ELR (cell line): ENCODE measurements around the gene PEA15.

Experiments
- DNase-seq: peaks from one replicate; pipeline ENCODE4 v3.0.0-alpha.2; 2015; ENCODE audit warnings: low read depth

The PEA15 gene

DNA sequence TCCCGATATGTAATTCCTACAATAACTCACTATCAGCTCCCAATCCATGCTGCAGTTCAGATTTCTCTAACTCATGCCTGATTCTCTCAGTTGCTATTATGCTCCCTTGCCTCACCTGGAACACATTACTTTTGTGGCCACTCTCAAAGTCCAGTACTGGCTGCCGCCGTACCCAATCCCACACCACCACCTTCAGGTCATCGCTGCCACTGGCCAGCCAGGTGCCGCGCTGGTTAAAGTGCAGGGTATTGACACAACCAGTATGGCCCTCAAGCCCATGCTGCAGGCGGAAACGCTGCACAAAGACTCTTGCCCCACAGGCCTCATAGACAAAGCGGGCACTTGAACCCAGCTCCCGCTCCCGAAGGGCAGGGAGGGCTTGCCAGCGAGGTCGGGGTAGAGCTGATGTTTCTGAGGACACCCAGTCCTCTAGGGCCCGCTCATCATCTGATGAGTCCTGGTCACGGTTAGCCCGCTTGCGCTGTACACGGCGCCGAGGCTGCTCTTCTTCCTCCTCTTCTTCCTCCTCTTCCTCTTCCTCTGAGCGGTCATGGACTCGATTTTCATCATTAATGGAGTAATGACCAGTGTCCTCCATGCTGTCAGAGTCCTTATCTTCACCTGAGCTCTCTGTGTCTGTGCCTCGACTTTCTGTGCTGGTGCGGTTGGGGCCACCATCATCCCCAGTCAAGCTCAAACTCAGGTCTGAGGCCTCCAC is 34.6 kb downstream of the PEA15 start:
- no peak for DNase-seq

DNA sequence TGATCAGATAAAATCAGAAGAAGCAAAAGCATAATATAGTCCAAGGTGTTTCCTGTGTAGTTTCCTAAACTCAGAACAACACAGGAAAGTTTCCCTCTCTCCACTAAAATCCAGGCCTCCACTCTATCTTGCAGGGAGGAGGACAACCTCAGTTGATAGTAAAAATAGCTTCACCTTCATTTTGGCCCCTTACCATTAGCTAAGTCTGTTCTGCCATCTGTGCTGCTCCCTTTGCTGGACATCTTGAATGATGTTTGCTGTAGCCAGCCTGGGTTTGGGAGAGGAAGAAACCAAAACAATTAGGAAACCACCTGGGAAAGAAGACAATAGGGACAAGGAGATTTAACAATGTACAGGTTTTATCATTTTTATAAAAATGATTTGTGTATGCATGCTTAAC is 38.6 kb downstream of the PEA15 start:
- no peak for DNase-seq

DNA sequence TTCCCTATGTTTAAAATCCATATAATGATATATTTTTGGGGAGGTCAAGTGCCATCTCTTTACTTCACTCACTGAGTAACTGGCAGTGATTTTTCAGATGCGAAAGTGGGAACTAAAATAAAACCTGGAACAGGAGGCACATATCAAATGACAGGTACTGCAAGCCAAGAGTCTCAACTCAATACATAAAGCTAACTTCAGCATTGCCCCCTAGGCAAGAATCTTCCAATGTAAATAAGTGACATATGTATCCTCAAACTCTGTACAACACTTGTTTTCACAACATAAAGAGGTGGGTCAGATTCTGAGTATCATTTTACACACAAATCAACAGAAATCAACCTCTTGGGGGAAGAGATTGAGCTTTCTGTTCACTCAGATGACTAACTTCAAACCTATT is 39.0 kb downstream of the PEA15 start:
- DNase-seq = no peak

DNA sequence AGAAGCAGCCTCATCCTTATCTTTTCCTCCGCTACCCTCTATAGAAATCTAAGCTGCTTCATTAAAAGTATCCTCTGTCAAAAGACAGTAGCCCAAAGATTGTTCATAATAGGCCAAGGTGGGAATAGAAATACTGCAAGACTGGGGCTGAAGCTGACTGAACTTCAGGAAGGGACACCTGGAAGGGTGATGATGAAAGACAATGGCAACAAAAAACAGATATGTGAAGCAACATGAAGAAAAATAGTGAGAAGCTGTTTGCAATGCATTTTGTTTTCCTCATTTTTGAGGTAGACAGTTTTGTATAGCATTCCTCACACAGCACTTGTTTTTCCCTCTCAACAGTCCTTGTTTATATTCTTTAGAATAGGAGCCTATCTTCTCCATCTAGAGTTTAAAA is 40.2 kb downstream of the PEA15 start:
- DNase-seq = no peak

DNA sequence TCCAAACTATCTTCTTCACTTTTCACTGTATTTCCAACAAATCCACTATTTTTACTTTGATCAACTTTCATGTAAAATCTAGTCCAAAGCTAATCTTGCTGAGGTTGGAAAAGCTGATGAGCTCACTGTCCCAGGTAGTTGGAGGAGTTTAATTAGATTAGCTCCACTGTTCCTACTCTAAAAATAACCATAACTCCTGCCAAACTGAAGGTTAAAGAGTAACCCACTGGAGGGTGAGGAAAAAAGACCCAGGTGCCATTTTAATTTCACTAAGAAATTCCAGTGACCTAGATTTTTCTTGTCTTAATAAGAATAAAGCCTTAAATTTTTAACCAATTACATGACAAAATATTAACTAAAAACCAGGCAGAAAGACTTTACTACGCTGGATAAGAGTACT is 41.9 kb downstream of the PEA15 start:
- no peak for DNase-seq

DNA sequence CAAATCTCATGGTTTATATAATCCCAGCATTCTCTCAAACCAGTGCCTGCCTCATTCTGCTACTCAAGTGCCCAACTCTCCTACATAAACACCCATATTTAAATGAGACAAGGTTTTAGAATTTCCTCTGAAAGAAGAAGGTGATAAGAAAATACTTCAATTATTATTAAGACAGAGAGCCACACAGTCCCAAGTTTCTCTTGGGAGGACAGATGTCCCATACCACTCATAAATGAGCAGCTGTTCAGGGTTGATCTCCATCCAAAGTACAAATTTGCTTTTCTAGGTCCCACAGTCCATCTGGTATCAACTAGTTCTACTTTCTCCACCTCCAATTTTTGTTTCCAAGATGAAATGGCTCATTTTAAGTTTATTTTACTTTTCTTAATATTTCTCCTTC is 45.8 kb downstream of the PEA15 start:
- no peak for DNase-seq

DNA sequence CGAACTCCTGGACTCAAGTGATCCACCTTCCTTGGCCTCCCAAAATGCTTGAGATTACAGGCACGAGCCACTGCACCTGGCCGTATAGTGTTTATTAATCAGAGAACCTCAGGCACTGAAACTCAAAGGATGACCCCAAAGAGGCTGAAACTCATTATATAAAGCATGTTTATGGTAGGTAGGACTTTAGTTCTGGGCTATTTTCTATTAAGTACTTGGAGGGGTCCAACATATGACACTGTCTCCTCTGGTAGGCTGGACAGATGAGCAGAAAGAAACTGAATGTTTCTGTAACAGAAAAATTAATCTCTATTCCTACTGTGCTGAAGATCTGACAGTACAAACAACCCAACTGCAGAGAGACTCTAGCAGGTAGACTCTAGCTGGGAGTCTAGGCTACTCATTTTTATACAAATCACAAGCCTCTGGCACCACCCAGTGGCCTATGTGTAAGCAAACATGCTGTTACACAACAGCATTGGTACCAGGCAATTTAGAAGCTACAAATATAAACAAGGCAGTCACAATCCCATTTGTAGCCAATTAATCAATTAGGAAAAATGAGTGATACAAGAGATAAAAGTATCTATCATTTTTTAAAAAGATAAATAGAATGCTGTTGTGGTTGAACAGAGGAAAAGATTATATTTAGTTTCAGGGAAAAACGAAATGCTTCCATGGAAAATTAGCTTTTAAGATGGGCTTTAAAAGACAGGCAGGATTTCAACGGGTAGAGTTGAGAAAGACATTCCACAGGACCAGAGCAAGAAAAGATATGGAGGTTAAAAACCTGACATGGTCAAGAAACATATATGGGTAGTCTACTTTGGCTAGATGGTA is 46.7 kb downstream of the PEA15 start:
- DNase-seq = peak; percentile 82

DNA sequence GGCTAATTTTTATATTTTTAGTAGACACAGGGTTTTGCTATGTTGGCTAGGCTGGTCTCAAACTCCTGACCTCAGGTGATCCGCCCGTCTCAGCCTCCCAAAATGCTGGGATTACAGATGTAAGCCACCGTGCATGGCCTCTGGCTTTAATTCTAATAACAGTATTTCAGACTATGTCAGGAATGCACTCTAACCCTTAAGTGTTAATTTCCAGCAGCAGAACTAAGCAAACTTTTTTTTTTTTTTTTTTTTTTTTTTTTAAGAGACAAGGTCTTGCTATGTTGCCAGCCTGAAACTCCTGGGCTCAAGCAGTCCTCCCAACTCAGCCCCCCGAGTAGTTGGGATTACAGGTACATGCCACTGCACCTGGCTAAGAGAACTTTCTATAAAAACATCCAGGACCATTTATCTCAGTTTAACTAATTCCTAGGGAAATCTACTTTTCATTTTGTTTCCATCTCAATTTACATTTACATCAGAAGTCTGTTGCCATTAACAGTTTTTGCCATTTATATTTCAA is 50.7 kb downstream of the PEA15 start:
- DNase-seq = no peak

DNA sequence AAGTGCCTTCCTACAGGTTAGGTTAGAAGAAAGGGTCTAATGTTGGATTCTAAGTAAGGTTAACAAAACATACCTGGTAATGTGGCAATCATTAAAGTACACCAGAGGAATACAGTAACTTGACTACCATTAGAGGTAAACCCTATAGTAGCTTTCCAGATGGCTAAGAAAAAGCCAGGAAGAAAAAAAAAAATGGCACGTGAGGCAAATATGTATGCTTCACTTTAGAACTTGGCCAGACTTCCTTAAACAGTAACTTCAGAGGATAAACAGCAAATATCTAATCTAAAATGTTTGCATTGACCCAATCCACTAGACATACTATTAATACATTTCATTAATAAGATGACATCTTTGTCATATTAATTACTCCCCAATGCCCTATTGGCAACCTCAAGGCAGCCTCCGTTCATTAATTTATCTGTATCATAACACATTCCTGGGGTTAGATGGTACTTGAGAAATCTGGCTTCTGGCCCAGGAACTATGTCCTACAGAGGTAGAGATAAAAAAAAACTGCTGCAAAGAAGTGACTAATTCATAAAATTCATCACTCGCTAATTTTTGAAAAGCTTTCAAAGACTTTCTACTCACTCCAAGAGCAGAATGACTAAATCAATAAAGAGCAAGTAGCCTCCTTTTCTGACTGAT is 51.3 kb downstream of the PEA15 start:
- DNase-seq = peak; percentile 80

DNA sequence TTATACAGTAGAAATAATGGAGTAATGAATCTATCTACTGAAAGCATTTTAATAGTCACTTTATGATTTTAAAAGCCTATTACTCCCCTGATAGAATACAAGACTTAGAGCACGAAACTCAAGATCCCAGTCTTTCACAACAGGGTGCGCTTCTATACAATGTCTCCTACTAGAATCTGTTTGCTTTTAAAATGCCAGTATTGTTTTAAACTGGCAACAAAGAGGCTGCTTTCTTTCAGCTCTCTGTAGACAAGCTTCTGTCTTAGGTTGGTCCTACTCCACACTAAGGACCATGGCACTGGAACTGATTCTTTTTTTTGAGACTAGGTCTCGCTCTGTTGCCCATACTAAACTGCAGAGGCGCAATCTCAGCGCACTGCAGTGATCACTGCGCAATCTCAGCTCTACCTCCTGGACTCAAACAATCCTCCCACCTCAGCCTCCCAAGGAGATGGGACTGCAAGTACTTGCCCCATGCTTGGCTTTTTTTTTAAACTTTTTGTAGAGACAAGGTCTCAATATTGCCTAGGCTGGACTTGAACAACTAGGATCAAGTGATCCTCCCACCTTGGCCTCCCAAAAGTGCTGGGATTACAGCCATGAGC is 52.3 kb downstream of the PEA15 start:
- DNase-seq = no peak

DNA sequence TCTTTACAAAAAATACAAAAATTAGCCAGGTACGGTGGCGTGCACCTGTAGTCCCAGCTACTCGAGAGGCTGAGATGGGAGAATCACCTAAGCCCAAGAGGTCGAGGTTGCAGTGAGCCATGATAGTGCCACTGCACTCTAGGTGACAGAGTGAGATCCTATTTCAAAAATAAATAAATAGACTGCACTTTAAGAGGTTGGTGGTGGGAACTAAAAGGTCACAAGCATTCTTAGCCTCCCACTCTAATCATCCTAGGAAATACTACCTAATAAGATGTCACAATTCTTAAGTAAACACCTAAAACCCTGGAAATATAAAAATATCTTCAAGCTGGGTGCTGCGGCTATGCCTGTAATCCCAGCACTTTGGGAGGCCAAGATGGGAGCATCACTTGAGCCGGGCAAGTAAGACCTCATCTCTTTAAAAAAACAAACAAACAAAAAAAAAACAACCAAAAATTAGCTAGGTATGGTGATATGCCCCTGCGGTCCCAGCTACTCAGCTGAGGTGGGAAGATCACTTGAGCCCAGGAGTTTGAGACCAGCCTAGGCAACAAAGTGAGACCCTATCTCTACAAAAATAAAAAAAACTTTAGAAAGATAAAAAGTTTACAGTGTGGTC is 53.1 kb downstream of the PEA15 start:
- no peak for DNase-seq

DNA sequence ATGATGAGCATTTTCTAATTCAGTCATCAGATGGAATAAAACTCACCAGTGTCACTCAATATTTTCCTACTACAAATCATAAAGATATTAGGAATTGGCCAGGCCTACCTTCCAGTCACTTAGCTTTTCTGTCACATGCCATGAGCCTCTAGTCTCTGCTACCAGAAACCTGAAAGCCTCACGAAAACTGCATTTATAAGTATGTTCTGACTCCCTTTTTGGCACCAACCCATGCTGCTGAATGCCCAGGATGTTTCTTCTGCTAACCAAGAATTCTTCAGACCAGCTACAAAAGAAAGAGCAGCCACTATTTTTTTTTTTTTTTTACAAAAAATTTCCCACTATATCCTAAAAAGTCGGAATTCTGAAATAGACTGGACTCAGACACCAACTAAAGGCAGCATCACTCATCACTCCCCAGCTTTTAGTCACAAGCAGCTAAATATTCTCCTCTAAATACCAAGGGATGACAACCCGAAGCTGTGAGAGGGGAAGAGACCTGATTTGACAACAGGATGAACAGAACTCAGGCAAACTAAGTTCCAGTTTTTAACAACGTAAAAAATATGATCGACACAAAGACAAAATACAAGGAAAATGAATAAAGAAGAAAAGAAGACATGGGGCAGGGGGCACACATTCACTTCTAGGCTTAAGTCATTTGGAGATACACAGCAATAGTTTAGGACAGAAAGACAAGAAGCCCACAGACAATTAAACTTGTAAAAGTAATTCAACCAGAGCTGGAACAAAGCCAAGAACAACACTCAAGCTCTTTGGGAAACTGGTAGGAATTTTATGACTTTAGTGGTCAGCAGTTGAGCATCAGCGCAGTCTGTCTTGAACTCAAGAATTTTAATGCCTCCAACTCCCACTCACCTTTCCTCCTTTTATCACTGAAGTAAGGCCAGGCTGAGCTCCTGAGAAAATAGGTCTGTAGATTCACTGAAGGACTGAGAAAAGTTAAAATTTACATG is 55.5 kb downstream of the PEA15 start:
- DNase-seq = peak; percentile 84

DNA sequence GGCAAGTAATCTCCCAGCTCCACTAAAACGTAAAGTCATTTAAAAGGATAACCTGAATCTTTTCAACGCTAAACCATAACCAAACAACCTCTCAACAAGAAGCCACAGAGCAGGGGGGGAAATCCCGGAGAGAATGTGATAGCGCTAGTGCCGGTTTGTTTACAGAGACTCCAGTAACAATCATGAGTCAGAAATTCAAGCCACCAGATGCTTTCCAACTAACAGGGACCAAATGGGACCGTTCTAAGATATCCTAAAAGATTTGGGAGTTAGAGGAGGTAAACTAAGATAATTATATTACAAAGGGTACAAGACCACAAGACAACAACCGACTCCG is 56.3 kb downstream of the PEA15 start:
- DNase-seq = peak; percentile 91

DNA sequence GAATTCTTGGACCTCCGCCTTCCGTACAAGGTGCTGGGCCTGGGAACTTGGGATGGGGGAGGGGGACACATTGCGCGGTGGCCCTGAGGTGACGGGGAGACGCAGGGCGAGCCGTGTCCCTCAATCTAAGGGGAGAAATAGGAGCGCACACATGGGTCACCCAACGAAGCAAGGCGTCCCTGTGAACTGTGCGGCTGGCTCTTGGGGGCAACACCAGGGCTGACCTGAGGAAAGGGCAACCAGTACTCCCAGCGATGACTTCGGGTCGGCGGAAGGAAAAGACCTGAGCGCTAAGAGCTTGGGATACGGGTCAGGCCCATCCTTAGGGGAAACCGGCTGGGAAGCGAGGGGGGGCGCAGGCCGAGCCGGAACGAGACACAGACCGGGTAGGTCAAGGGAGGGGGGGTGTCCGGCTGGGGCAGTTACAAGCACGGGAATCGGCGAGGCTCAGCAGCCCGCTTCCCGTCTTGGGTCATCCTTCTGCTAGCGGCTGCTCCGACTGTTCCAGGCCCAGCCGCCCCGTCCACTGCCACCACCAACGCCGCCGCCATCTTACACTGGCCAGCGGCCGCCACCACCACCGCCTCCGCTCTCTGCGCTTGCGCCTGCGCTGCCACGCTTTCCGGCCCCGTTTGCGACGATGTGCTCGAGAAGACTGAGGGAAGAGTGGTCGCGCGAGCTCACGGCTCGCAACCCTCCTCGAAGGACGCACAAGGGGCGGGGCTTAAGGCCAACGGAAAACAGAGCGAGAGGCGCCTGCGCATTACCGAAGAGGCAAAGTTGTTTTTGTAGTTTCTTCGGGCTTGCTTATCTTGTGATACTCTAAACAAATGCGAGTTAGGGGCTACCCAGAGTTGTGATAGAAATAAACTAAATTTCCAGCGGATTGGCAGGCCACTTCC is 57.0 kb downstream of the PEA15 start, which contains the start of gene DCAF8:
TSS of gene DCAF8 (minus strand) at position 657 of the 902 bp plus-strand sequence. CDS start 18,541 bp downstream, outside the sequence.
- DNase-seq = peak; percentile 99

DNA sequence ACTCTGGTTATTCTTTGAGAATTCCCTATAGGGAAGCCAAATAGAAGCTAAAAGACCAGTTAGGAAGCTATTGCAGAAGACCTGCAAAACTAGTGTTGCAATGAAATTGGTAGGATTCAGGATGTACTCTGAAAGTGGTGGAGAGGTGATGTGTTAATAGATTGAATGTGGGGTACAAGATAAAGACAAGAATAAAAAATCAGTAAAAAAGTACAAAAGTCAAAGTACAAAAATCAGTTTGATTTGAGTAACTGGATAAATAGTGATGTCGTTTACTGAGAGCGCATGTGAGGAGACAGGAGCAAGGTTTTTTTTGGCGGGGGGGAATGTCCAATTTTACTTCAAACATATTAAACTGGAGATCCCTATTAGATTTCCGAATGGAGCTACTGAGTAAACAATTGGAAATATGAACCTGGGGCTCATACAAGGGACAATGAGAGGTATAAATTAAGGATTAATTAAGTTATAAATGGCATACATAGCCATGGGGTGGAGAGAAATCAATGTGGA is 59.7 kb downstream of the PEA15 start:
- DNase-seq = no peak
